GM12891 (cell line): ENCODE measurements around the gene FALEC.

Source experiments
- POLR2A ChIP-seq: IDR thresholded peaks from 2 replicates; pipeline ENCODE4 v1.6.1; 2011; ENCODE audit warnings: low read depth, low read length, control low read depth
- POLR2AphosphoS5 ChIP-seq: IDR thresholded peaks from 2 replicates; pipeline ENCODE4 v1.6.1; 2011; ENCODE audit warnings: low read depth, low read length, control low read depth
- TAF1 ChIP-seq: IDR thresholded peaks from 2 replicates; pipeline ENCODE4 v1.6.1; 2011; ENCODE audit warnings: low read depth, low read length, control low read depth

GRCh38 chr1:150484431-150484830, 31.1 kb upstream of the FALEC start:
- TF ChIP-seq POLR2A (no peak), POLR2AphosphoS5 (no peak), TAF1 (no peak)
